GM18951 (cell line): Measurements from ENCODE around the gene REN.

Experiments used
- POLR2A ChIP-seq: IDR thresholded peaks from 4 replicates; pipeline ENCODE4 v1.6.1; 2011; ENCODE audit warnings: mild to moderate bottlenecking; ENCODE audit not compliant: insufficient read length, insufficient read depth; ENCODE audit errors: extremely low read depth
- in situ Hi-C: fragments of 300-500 bp; cut with MboI; formaldehyde crosslinking; loops from one replicate; pipeline ENCODE4 v1.12.0; 2022; ENCODE audit warnings: low sequenced_read_pairs, mixed read lengths, inconsistent platforms; ENCODE audit not compliant: unreplicated experiment

Gene REN

DNA sequence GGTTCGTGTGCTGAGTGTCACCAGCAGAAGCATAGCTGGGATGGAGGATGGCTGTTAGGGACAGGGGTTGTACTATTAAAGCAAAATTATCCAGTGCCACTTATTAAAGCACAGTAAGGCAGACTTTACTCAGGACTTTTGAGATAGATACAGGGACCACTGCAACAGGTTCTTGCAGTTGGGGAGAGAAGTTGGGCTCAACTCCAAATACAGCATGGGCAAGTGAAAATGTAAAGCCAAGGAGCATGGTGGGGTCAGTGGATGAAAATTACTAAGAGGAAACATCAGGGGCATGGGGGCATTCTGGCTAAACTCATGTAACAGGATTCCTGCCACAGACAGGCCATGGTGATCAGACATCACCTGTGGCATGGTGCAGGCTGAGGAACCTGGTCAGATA is 15.0 kb upstream of the REN start:
- no peak for TF ChIP-seq POLR2A
- in situ Hi-C loops: no loop called here

- no peak for TF ChIP-seq POLR2A
Observed at GRCh38 chr1:204180133-204180532, 14.0 kb upstream of the REN start.

DNA sequence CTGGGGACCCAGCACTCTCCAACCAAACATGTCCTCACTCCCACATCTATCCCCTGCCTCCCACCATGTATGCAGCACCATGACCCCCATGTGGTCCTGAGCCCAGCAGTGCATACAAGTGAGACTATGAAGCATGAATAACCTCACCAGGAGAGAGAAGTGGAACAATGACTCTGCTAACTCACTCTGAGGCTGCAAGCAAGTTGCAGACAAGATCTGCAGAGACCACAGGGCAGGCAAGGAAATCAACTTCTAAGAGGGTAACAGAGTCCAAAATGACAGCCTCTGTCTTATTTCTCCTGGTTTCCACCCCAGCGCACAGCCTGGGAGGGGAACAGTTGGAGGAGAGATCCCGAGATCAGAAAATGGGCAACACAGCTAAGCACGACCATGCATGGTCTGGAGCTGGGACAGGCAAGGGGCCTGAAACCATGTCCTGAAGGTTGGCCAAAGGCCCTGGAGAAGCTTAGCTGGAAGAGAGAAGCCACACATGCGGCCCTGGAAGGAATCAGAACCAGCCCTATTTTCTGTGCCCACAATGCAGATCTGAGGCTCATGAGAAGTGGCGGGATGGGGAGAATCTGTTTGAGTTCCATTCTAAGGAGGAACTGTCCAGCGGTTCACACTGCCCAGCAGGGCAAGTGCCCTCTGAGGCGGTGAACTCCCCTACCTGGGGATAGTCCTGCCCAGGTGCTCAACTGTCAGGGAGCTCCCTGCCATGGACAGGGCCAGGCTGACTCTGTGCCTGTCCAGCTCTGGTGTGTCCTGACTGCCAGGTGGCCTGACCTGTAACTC is 12.5 kb upstream of the REN start:
- in situ Hi-C loops: no loop called here
- TF ChIP-seq POLR2A: no peak

More at GRCh38 chr1:204180133-204180532, 14.0 kb upstream of the REN start:
- in situ Hi-C loops: no loop called here

DNA sequence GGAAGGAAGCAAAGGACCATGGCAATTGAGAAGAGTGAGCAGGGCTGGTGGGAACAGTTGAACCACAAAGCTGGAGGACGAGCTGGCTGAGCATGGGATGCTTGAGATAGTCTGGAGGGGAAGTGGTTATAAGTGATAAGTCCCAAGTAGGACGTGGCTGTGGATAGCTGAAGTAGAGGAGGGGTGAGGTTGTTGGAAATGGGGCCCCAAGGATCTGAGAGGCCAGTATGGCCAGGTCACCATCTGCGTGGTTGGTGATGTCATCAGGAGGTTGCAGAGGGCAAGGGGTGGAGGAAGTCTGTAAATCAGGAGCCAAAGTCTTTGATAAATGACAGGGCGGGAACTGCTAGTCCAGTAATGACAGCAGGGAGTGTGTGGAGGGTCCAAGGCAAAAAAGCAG is 11.0 kb upstream of the REN start:
- in situ Hi-C loops: no loop called here
- TF ChIP-seq POLR2A: no peak

- in situ Hi-C loops: no loop called here
- TF ChIP-seq POLR2A: no peak
Observed at GRCh38 chr1:204176049-204176448, 9.9 kb upstream of the REN start.

DNA sequence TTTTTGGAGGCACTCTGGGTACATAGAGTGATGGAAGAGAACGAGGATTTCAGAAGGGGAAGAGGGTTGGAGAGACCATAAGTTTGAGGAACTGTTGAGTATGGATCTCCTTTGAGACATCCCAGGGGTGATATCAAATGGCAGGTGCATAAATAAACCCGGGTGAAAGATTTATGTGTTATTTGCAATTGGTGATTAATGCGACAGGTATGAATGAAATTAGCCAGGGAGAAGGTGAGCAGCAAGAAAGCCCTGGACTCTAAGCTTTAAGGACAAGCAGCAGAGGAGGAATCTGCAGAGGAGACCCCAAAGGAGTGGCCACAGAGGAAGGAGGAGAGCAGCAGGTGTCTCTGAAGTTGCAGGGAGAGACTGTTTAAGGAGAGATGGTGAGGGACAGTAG is 8.8 kb upstream of the REN start:
- TF ChIP-seq POLR2A: no peak
- in situ Hi-C loops: no loop called here

DNA sequence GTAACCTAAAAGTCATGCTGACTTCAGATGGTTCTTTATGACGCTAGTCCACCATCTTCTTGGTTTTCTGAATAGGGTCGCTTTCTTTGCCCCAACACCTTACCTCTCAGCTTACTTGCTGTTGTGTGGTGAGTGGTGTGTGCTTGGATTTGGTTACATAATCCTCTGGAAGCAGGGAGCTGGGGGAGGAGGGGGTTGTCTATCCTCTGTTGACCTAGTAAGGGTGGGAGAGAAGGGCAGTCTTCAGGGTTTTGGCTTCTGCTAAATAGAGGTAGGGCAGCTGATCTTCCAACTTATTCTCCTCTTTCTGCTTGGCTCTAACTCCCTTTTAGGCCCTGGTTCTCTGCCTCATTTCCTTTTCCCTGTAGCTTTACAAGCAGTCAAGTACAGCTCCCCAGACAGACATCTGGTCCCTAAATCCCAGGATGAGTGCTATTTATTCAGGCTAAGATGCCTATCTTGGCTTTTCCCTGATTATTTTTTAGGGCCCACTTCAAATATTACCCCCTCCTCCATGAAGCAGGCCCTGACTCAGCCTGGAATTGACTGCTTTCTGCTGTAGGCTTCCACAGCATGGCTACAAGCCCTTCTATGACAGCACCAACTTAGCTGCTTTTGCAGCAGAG is 6.4 kb upstream of the REN start:
- no peak for TF ChIP-seq POLR2A
- in situ Hi-C loops: no loop called here

- TF ChIP-seq POLR2A: no peak
- in situ Hi-C loops: no loop called here
Observed at GRCh38 chr1:204171751-204172178, 5.6 kb upstream of the REN start.

- TF ChIP-seq POLR2A: no peak
- in situ Hi-C loops: no loop called here
Observed at GRCh38 chr1:204170494-204171155, 4.5 kb upstream of the REN start.

GRCh38 chr1:204169858-204170257 is 3.7 kb upstream of the REN start:
- TF ChIP-seq POLR2A: no peak
- in situ Hi-C loops: loop anchor here (10.0 kb wide), 1 partner anchor 205 kb away; no protein-coding TSS in a partner anchor

DNA sequence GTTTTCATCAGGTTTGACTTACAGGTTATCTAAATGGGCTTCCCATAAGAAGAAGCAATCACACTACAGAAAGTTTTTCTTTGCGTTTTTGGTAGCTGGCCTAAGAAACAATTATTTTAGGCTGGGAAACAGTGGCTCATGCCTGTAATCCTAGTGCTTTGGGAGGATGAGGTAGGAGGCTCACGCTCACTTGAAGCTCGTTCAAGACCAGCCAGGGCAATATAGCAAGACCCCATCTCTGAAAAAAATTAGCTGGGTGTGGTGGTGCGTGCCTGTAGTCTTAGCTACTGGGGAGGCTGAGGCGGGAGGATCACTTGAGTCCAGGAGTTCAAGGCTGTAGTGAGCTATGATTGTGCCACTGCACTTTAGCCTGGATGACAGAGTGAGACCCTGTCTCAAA is 1.6 kb upstream of the REN start:
- no peak for TF ChIP-seq POLR2A
- in situ Hi-C loops: loop anchor here (10.0 kb wide), 1 partner anchor 207 kb away; no protein-coding TSS in a partner anchor

DNA sequence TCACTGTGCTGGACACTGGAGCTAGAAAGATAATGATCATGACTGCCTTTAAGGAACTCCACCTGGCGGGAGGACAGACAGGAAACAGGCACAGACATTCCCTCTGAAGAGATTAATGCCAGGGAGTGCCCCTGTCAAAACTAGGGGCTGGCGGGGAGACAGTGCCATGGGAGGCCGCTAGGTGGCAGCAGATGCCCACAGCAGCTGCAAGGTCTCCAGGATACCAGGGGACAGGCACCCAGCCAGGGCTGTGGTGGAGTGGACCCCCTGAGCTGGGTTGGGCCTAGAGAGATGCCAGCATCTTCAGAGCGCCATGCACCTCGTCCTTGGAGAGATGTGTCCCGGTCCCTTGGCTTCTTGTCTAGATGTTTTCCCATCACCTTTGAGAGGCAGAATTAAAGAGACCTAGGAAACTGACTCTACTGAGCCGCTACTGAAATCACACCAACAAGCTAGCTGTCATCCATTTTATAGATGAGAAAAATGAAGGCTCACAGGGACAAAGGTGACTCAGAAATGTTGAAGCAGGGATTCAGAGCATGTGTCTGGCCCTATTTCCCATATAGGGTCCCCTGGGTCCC is 3.6 kb downstream of the REN start:
- in situ Hi-C loops: loop anchor here (10.0 kb wide), 1 partner anchor 212 kb away; no protein-coding TSS in a partner anchor

More for the DNA sequence above, 3.6 kb downstream of the REN start:
- TF ChIP-seq POLR2A: no peak
